Stimulated activated CD8-positive, alpha-beta memory T cell treated with anti-CD3 and anti-CD28 coated beads, Interleukin-15, amount 100 ng/mL, for 24 hours (primary cell): ENCODE data around the gene TBXAS1.

Experiments used
- DNase-seq: peaks from one replicate; pipeline ENCODE4 v3.0.0-alpha.2; 2020; ENCODE audit warnings: low read depth

Gene TBXAS1

GRCh38 chr7:139982927-139983920 is 154.2 kb downstream of the TBXAS1 start:
- DNase-seq = no peak

- no peak for DNase-seq
Observed at GRCh38 chr7:139984642-139985539, 155.8 kb downstream of the TBXAS1 start.

- DNase-seq = no peak
Observed at GRCh38 chr7:139985811-139986210, 156.7 kb downstream of the TBXAS1 start.

GRCh38 chr7:139987691-139988516 is 158.8 kb downstream of the TBXAS1 start:
- DNase-seq = no peak

GRCh38 chr7:139989366-139990141 is 160.5 kb downstream of the TBXAS1 start:
- DNase-seq = no peak

GRCh38 chr7:139990142-139990535 is 161.1 kb downstream of the TBXAS1 start:
- no peak for DNase-seq

GRCh38 chr7:139990571-139991268 is 161.7 kb downstream of the TBXAS1 start:
- DNase-seq = no peak

- DNase-seq = no peak
Observed at GRCh38 chr7:139991269-139991666, 162.2 kb downstream of the TBXAS1 start.

GRCh38 chr7:139991911-139992310 is 162.8 kb downstream of the TBXAS1 start:
- DNase-seq = no peak

- no peak for DNase-seq
Observed at GRCh38 chr7:139992353-139993044, 163.4 kb downstream of the TBXAS1 start.

- no peak for DNase-seq
Observed at GRCh38 chr7:139993169-139993568, 164.1 kb downstream of the TBXAS1 start.

- no peak for DNase-seq
Observed at GRCh38 chr7:139993592-139993991, 164.5 kb downstream of the TBXAS1 start.

- no peak for DNase-seq
Observed at GRCh38 chr7:139994356-139994755, 165.3 kb downstream of the TBXAS1 start.

GRCh38 chr7:139995017-139995915 is 166.2 kb downstream of the TBXAS1 start:
- DNase-seq = no peak

- no peak for DNase-seq
Observed at GRCh38 chr7:139998572-139998971, 169.5 kb downstream of the TBXAS1 start.

- no peak for DNase-seq
Observed at GRCh38 chr7:139999516-139999915, 170.5 kb downstream of the TBXAS1 start.

- DNase-seq = no peak
Observed at GRCh38 chr7:140000666-140001268, 171.7 kb downstream of the TBXAS1 start.

GRCh38 chr7:140003913-140004382 is 174.9 kb downstream of the TBXAS1 start:
- DNase-seq = no peak
